SK-N-SH (cell line): ENCODE measurements around the gene USP31.

ENCODE experiments used
- CHD2 ChIP-seq: fragments of 150-350 bp; IDR thresholded peaks from 2 replicates; pipeline ENCODE4 v1.6.1; 2018; ENCODE audit warnings: low read length; ENCODE audit not compliant: partially characterized antibody
- CTCF ChIP-seq: fragments of 200-600 bp; sonication (generic); IDR thresholded peaks from 2 replicates; pipeline ENCODE4 v1.6.1; 2017; ENCODE audit warnings: antibody characterized with exemption, mild to moderate bottlenecking, moderate library complexity
- ELF1 ChIP-seq: IDR thresholded peaks from 2 replicates; pipeline ENCODE4 v1.4.0; 2012
- EP300 ChIP-seq, 2 experiments: IDR thresholded peaks; 2 replicates each; pipeline versions ENCODE4 v1.4.0 to v1.6.1; 2012; ENCODE audit warnings: borderline replicate concordance in 1 of 2, low read depth in 1 of 2, low read length in 1 of 2
- EZH2phosphoT487 ChIP-seq: fragments of 200-600 bp; sonication (generic); IDR thresholded peaks from 2 replicates; pipeline ENCODE4 v1.6.1; 2017; ENCODE audit warnings: low read depth, mixed run types, mild to moderate bottlenecking, antibody characterized with exemption, moderate library complexity, borderline replicate concordance
- FOSL2 ChIP-seq: IDR thresholded peaks from 2 replicates; pipeline ENCODE4 v1.4.0; 2012; ENCODE audit warnings: low read depth, mild to moderate bottlenecking, moderate library complexity, borderline replicate concordance
- GABPA ChIP-seq: IDR thresholded peaks from 2 replicates; pipeline ENCODE4 v1.4.0; 2012; ENCODE audit warnings: low read depth, mild to moderate bottlenecking
- MAX ChIP-seq: IDR thresholded peaks from 2 replicates; pipeline ENCODE4 v1.4.0; 2012; ENCODE audit warnings: low read depth
- POLR2AphosphoS5 ChIP-seq: IDR thresholded peaks from 2 replicates; pipeline ENCODE4 v1.6.1; 2012; ENCODE audit warnings: low read depth, low read length
- RAD21 ChIP-seq: IDR thresholded peaks from 2 replicates; pipeline ENCODE4 v1.6.1; 2012; ENCODE audit warnings: mild to moderate bottlenecking, low read length
- RXRA ChIP-seq: IDR thresholded peaks from 2 replicates; pipeline ENCODE4 v1.4.0; 2012; ENCODE audit warnings: low read depth, mild to moderate bottlenecking, borderline replicate concordance
- TAF1 ChIP-seq: IDR thresholded peaks from 2 replicates; pipeline ENCODE4 v1.6.1; 2012; ENCODE audit warnings: low read depth, mild to moderate bottlenecking, low read length, moderate library complexity, borderline replicate concordance
- TF ChIP-seq, protein P1 (sequence below): IDR thresholded peaks from 2 replicates; pipeline ENCODE4 v1.6.1; 2012; ENCODE audit warnings: mild to moderate bottlenecking, low read depth, low read length, moderate library complexity
- TF ChIP-seq, protein P2 (sequence below): fragments of 150-350 bp; IDR thresholded peaks from 2 replicates; pipeline ENCODE4 v1.6.1; 2017; ENCODE audit warnings: antibody characterized with exemption, low read length, low read depth, borderline replicate concordance

DNA sequence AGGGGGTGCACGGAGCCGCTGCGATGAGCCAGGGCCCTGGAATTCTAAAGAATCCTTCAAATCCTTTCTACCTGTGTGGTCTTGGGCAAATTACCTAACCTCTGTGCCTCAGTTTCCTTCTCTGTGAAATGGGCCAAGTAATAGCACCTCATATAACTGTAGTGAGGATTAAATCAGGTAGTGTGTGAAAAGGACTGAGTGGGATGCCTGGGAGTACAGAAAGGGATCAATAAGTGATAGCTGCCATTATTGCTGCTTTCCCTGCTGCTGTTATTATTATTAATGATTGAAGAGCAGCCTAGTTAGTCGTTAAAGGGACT, 34.3 kb upstream of the USP31 start:
- TF ChIP-seq CTCF (no peak), EP300 (IDR thresholded peaks at IDR 0.05; ENCODE audit: borderline replicate concordance in 1 of 2, low read depth in 1 of 2, low read length in 1 of 2) (no peak), RAD21 (no peak), FOSL2 (no peak), RXRA (no peak), EZH2phosphoT487 (no peak), POLR2AphosphoS5 (no peak), CHD2 (no peak), GABPA (no peak), TAF1 (no peak), MAX (no peak), ELF1 (no peak)
- TF ChIP-seq, protein P1, sequence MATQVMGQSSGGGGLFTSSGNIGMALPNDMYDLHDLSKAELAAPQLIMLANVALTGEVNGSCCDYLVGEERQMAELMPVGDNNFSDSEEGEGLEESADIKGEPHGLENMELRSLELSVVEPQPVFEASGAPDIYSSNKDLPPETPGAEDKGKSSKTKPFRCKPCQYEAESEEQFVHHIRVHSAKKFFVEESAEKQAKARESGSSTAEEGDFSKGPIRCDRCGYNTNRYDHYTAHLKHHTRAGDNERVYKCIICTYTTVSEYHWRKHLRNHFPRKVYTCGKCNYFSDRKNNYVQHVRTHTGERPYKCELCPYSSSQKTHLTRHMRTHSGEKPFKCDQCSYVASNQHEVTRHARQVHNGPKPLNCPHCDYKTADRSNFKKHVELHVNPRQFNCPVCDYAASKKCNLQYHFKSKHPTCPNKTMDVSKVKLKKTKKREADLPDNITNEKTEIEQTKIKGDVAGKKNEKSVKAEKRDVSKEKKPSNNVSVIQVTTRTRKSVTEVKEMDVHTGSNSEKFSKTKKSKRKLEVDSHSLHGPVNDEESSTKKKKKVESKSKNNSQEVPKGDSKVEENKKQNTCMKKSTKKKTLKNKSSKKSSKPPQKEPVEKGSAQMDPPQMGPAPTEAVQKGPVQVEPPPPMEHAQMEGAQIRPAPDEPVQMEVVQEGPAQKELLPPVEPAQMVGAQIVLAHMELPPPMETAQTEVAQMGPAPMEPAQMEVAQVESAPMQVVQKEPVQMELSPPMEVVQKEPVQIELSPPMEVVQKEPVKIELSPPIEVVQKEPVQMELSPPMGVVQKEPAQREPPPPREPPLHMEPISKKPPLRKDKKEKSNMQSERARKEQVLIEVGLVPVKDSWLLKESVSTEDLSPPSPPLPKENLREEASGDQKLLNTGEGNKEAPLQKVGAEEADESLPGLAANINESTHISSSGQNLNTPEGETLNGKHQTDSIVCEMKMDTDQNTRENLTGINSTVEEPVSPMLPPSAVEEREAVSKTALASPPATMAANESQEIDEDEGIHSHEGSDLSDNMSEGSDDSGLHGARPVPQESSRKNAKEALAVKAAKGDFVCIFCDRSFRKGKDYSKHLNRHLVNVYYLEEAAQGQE, result no peak
- TF ChIP-seq, protein P2, sequence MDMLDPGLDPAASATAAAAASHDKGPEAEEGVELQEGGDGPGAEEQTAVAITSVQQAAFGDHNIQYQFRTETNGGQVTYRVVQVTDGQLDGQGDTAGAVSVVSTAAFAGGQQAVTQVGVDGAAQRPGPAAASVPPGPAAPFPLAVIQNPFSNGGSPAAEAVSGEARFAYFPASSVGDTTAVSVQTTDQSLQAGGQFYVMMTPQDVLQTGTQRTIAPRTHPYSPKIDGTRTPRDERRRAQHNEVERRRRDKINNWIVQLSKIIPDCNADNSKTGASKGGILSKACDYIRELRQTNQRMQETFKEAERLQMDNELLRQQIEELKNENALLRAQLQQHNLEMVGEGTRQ, result no peak
